Loucy (cell line): Measurements from ENCODE around the gene SOCS6.

Experiments
- CTCF ChIP-seq: fragments of 200-600 bp; sonication (generic); conservative IDR thresholded peaks from 2 replicates; pipeline ENCODE4 v1.5.1; 2014; ENCODE audit warnings: mild to moderate bottlenecking, antibody characterized with exemption, low read length
- EZH2phosphoT487 ChIP-seq: fragments of 200-600 bp; IDR thresholded peaks from 2 replicates; pipeline ENCODE4 v1.6.1; 2018; ENCODE audit warnings: antibody characterized with exemption, mild to moderate bottlenecking, moderate library complexity, borderline replicate concordance

- no peak for TF ChIP-seq EZH2phosphoT487
- TF ChIP-seq CTCF, result no peak
These were observed 42.0 kb downstream of the SOCS6 start for GRCh38 chr18:70330887-70331286.
